HepG2 (cell line): ENCODE measurements around the gene MAGEB17. TPM values are rescaled to one million over a fixed set of nuclear protein-coding genes. Genes with fewer than 3 reads are reported as not detected.

Experiments
- ATAC-seq: fragments of 200-7000 bp; cut with Tn5 transposase; 3 replicates; pipeline ENCODE4 v1.9.1; 2020; ENCODE audit warnings: mild to moderate bottlenecking, moderate library complexity
- BruUV-seq: library from RNA; stranded (reverse); fragments of 400-500 nt; replicated peaks from 2 replicates; lab custom pipeline; 2021; lab: Mats Ljungman, UMichigan
- CTCF ChIA-PET: fragments of 300-600 bp; formaldehyde crosslinking; extraction: SDS; loops from one replicate; lab custom pipeline; 2021; ENCODE audit warnings: low total read pairs, inconsistent platforms, low intra/inter-chr PET ratio; lab: Yijun Ruan, JAX
- POLR2A ChIA-PET: fragments of 350-600 bp; sonication (Branson Sonifier 250); formaldehyde crosslinking; loops from one replicate; lab custom pipeline; 2020; ENCODE audit warnings: antibody characterized with exemption, inconsistent platforms; lab: Yijun Ruan, JAX
- DNase-seq: peaks from one replicate; pipeline ENCODE4 v3.0.0-alpha.2; 2015; ENCODE audit warnings: low spot score
- FAIRE-seq: peaks from 3 replicates; lab custom pipeline; 2011; peaks lifted over from hg19 to GRCh38; lab: Jason Lieb, UNC
- H2AFZ ChIP-seq: one replicate; pipeline ENCODE4 v1.6.1; 2011; ENCODE audit warnings: low read length, inconsistent platforms
- H3K27ac ChIP-seq: fragments of 300-600 bp; 3 replicates; pipeline ENCODE4 v1.8.0; 2011; ENCODE audit warnings: mixed run types, mild to moderate bottlenecking, mixed read lengths, low read length, inconsistent platforms; ENCODE audit not compliant: insufficient read depth; ENCODE audit errors: extremely low read length
- H3K27me3 ChIP-seq, 2 experiments: fragments of 200-600 bp in 1 of 2; 2 replicates in 1 of 2; 3 replicates in 1 of 2; pipeline versions ENCODE4 v1.6.0 to v1.8.0; 2011; ENCODE audit warnings: low read length in 2 of 2, mild to moderate bottlenecking in 2 of 2, moderate library complexity in 2 of 2, inconsistent platforms in 1 of 2; ENCODE audit not compliant: insufficient read depth in 2 of 2, control insufficient read depth in 1 of 2
- H3K36me3 ChIP-seq, 2 experiments: fragments of 200-600 bp in 1 of 2; replicated peaks in 1 of 2; 2 replicates in 1 of 2; 3 replicates in 1 of 2; pipeline versions ENCODE4 v1.5.1 to v1.8.0; 2011; ENCODE audit warnings: low read length in 2 of 2, inconsistent platforms in 1 of 2; ENCODE audit not compliant: insufficient read depth in 2 of 2, control insufficient read depth in 1 of 2
- H3K4me1 ChIP-seq: 2 replicates; pipeline ENCODE4 v1.5.1; 2012; ENCODE audit warnings: low read length, inconsistent platforms; ENCODE audit not compliant: insufficient read depth
- H3K4me2 ChIP-seq: 2 replicates; pipeline ENCODE4 v1.6.0; 2011; ENCODE audit warnings: low read depth, low read length, inconsistent platforms
- H3K4me3 ChIP-seq, 3 experiments: fragments of 200-600 bp in 1 of 3; sonication (generic), shearing (Covaris generic) in 1 of 3; replicated peaks in 1 of 3; 2 replicates each; pipeline ENCODE4 v1.5.1; 2011 to 2016; ENCODE audit warnings: low read length in 3 of 3, inconsistent platforms in 2 of 3, low read depth in 2 of 3, mild to moderate bottlenecking in 2 of 3, control low read depth in 1 of 3, mixed read lengths in 1 of 3; ENCODE audit not compliant: insufficient read depth in 1 of 3
- H3K79me2 ChIP-seq: one replicate; pipeline ENCODE4 v1.6.1; 2011; ENCODE audit warnings: low read length, inconsistent platforms; ENCODE audit not compliant: insufficient read depth
- H3K9ac ChIP-seq: 2 replicates; pipeline ENCODE4 v1.6.0; 2011; ENCODE audit warnings: mild to moderate bottlenecking, low read depth, low read length, inconsistent platforms; ENCODE audit not compliant: insufficient read depth
- H3K9me3 ChIP-seq: 2 replicates; pipeline ENCODE4 v1.5.1; 2012; ENCODE audit warnings: mild to moderate bottlenecking, low read length
- H4K20me1 ChIP-seq: 2 replicates; pipeline ENCODE4 v1.6.0; 2011; ENCODE audit warnings: inconsistent platforms, mild to moderate bottlenecking, low read length, moderate library complexity; ENCODE audit not compliant: insufficient read depth
- ATRX ChIP-seq: sonication (generic); formaldehyde crosslinking; IDR thresholded peaks from 2 replicates; pipeline ENCODE4 v1.4.0; 2020; ENCODE audit warnings: missing genetic modification reagents, borderline replicate concordance
- ESRRA ChIP-seq: sonication (generic); formaldehyde crosslinking; IDR thresholded peaks from 2 replicates; pipeline ENCODE4 v1.5.1; 2020; ENCODE audit warnings: mild to moderate bottlenecking, low read depth, missing genetic modification reagents
- KDM5A ChIP-seq: fragments of 200-600 bp; sonication (generic); IDR thresholded peaks from 2 replicates; pipeline ENCODE4 v1.7.0; 2018; ENCODE audit warnings: antibody characterized with exemption, mild to moderate bottlenecking, low read length, borderline replicate concordance
- KMT2B ChIP-seq: IDR thresholded peaks from 2 replicates; pipeline ENCODE4 v1.6.1; 2016; ENCODE audit warnings: missing genetic modification reagents, missing compliant biosample characterization
- MAFK ChIP-seq, 2 experiments: IDR thresholded peaks in 1 of 2; conservative IDR thresholded peaks in 1 of 2; 2 replicates each; pipeline ENCODE4 v1.6.1; 2011; ENCODE audit warnings: improper control_type of control experiment in 2 of 2, low read length in 2 of 2
- U2AF1 ChIP-seq: fragments of 200-400 bp; formaldehyde crosslinking; optimal IDR thresholded peaks from 2 replicates; pipeline ENCODE3; 2017; ENCODE audit warnings: mild to moderate bottlenecking, low read depth, low read length
- ZNF282 ChIP-seq: fragments of 450-650 bp; IDR thresholded peaks from 2 replicates; pipeline ENCODE4 v1.6.1; 2018; ENCODE audit not compliant: partially characterized antibody
- ZSCAN30 ChIP-seq: sonication (generic); formaldehyde crosslinking; IDR thresholded peaks from 2 replicates; pipeline ENCODE4 v1.5.0; 2020; ENCODE audit warnings: mild to moderate bottlenecking, missing genetic modification reagents
- WGBS: methylation state at CpG from one replicate; pipeline ENCODE4 v1.1.6; 2017; ENCODE audit warnings: low lambda C conversion rate; 5-methylcytosine and 5-hydroxymethylcytosine counted together
- in situ Hi-C: cut with HindIII; loops from 2 replicates; pipeline ENCODE4 v1.10.0; 2017; ENCODE audit warnings: low pct_unique_long_range_greater_than_20kb; ENCODE audit not compliant: extremely low pct_ligation_motif_present
- intact Hi-C: fragments of 100-400 bp; cut with micrococcal nuclease; formaldehyde crosslinking; loops from one replicate; pipeline ENCODE4 v1.10.0; 2022; ENCODE audit not compliant: unreplicated experiment
- polyA plus RNA-seq, 8 experiments: library from polyadenylated mRNA; depleted of rRNA in 3 of 8; stranded (reverse) in 7 of 8; unstranded in 1 of 8; fragments of >200 nt; fragmentation: Illumina TruSeq in 4 of 8; extraction: Trizol in 4 of 8; gene quantifications; 2 replicates each; pipeline versions ENCODE4 v1.2.1 to v1.2.3, GENCODE V29; 2011 to 2016; ENCODE audit warnings: low read depth in 4 of 8, missing spikeins in 1 of 8, mixed read lengths in 1 of 8; ENCODE audit not compliant: insufficient read depth in 1 of 8
- total RNA-seq, 5 experiments: library from RNA; depleted of rRNA; stranded (reverse); fragments of >200 nt; fragmentation: Illumina TruSeq; extraction: Trizol; gene quantifications; 2 replicates each; pipeline ENCODE4 v1.2.3, GENCODE V29; 2016; ENCODE audit warnings: low read depth in 1 of 5
- TF ChIP-seq, protein P1 (sequence below): sonication (generic); formaldehyde crosslinking; conservative IDR thresholded peaks from 2 replicates; pipeline ENCODE4 v1.8.0; 2022; ENCODE audit warnings: missing genetic modification reagents

MAGEB17 gene
- total and polyA plus RNA-seq, 2 of the 13 experiments (the other 11 are each of a cell fraction or from before 2014, with no cell fraction given), result not detected

DNA sequence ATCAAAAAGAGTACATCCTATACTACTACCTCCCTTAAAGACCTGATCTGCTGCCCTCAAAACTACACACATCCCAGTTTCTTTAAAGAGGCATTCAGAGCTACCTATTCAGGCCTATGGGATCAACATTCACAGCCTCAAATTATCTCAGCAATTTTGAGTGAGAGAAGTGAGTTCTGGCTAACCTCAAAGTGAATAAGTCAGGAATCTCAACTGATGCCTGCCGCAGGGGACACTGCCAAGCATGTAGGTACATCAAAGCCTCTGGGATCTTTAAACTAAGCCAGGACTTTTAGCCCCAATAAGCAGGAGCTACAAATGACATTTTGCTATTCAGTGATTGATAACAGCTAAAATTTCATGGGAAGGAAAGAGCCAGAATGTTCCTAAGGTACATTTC is 32.3 kb upstream of the MAGEB17 start:
- no peaks in the 10 kb centered on the region for H3K9me3 ChIP-seq
- no peak for ATAC-seq
- BruUV-seq, result no TSS peak
- no peaks in the 10 kb centered on the region for H3K27me3 ChIP-seq
- ChIA-PET CTCF (no interaction called here), POLR2A (no interaction called here)
- intact Hi-C loops, result no loop called here
- no peak for TF ChIP-seq KDM5A
- TF ChIP-seq KMT2B (CRISPR knock-in tag), result no peak
- TF ChIP-seq U2AF1, result no peak
- TF ChIP-seq ESRRA (CRISPR knock-in tag), result no peak
- no peaks in the 10 kb centered on the region for H3K79me2 ChIP-seq
- H4K20me1 ChIP-seq, result no peaks in the 10 kb centered on the region
- DNase-seq, result no peak
- no peak overlapping the region for H3K4me3 ChIP-seq
- H3K9ac ChIP-seq, result no peak overlapping the region
- H3K27ac ChIP-seq, result no peak overlapping the region
- in situ Hi-C loops, result no loop called here
- no peaks in the 10 kb centered on the region for H3K4me1 ChIP-seq
- no peak for FAIRE-seq
- H3K36me3 ChIP-seq, result no peaks in the 10 kb centered on the region
- no CpG with 5 or more reads among the region's 1 CpG for WGBS
- no peak overlapping the region for H2AFZ ChIP-seq
- H3K4me2 ChIP-seq, result no peak overlapping the region

DNA sequence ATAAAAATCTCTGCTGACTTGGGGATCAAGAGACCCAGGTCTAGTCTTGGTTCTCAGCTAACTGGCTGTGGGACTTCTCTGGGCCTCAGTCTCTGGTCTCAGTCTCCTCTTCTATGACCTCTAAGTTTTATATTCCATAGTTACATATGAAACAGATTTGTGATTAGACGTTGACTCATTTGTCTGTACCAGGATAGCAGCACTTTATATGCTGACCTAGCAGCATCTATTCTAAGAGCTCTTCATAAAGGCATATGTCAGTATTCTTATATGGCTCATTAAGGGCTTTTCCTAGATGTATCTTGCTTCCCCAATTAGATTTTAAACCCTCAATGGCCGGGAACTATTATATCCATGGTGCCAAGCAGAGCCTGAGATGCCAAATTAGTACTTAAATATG is 31.2 kb upstream of the MAGEB17 start:
- intact Hi-C loops, result loop anchor here (2.0 kb wide), 1 partner anchor 375 kb away; no protein-coding TSS in a partner anchor
- WGBS, result 0% methylated on average over 2 of the region's 2 CpGs
- FAIRE-seq (no peak), ATAC-seq (no peak), DNase-seq (no peak)
- H3K4me2 ChIP-seq, result no peak overlapping the region
- no peaks in the 10 kb centered on the region for H3K27me3 ChIP-seq
- no peaks in the 10 kb centered on the region for H4K20me1 ChIP-seq
- no peaks in the 10 kb centered on the region for H3K4me1 ChIP-seq
- POLR2A ChIA-PET, result no interaction called here
- TF ChIP-seq ZSCAN30 (CRISPR knock-in tag), result no peak
- 0 out of 4 replicates have a peak, but pooled peaks of 1 of the 2 experiments have one; percentile 4 for TF ChIP-seq MAFK (conservative IDR thresholded peaks at IDR 0.05 in 1 of 2, IDR thresholded peaks at IDR 0.05 in 1 of 2; ENCODE audit: low read length in 2 of 2)
- TF ChIP-seq ZNF282, result no peak
- TF ChIP-seq, protein P1, sequence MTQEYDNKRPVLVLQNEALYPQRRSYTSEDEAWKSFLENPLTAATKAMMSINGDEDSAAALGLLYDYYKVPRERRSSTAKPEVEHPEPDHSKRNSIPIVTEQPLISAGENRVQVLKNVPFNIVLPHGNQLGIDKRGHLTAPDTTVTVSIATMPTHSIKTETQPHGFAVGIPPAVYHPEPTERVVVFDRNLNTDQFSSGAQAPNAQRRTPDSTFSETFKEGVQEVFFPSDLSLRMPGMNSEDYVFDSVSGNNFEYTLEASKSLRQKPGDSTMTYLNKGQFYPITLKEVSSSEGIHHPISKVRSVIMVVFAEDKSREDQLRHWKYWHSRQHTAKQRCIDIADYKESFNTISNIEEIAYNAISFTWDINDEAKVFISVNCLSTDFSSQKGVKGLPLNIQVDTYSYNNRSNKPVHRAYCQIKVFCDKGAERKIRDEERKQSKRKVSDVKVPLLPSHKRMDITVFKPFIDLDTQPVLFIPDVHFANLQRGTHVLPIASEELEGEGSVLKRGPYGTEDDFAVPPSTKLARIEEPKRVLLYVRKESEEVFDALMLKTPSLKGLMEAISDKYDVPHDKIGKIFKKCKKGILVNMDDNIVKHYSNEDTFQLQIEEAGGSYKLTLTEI (CRISPR knock-in tag), result no peak
- no peak for TF ChIP-seq ATRX (CRISPR knock-in tag)
- CTCF ChIA-PET, result no interaction called here
- no peak overlapping the region for H3K4me3 ChIP-seq
- no TSS peak for BruUV-seq
- no peak overlapping the region for H3K27ac ChIP-seq
- no peaks in the 10 kb centered on the region for H3K9me3 ChIP-seq
- no peaks in the 10 kb centered on the region for H3K36me3 ChIP-seq
- H3K79me2 ChIP-seq, result no peaks in the 10 kb centered on the region
- no peak overlapping the region for H2AFZ ChIP-seq
- no peak overlapping the region for H3K9ac ChIP-seq
- in situ Hi-C loops, result no loop called here
